GM19438 (cell line): Measurements from ENCODE around the gene CERS4.
"Not testable (repeated sequence)": the region's sequence is repeated elsewhere in the genome, so short reads cannot be mapped to it uniquely, and the experiment has no call there.

Source experiments
- ATAC-seq: cut with Tn5 transposase; IDR thresholded peaks from one replicate; pipeline ENCODE4 v1.9.1; 2021; ENCODE audit warnings: low read depth; ENCODE audit not compliant: unreplicated experiment

CERS4 gene

DNA sequence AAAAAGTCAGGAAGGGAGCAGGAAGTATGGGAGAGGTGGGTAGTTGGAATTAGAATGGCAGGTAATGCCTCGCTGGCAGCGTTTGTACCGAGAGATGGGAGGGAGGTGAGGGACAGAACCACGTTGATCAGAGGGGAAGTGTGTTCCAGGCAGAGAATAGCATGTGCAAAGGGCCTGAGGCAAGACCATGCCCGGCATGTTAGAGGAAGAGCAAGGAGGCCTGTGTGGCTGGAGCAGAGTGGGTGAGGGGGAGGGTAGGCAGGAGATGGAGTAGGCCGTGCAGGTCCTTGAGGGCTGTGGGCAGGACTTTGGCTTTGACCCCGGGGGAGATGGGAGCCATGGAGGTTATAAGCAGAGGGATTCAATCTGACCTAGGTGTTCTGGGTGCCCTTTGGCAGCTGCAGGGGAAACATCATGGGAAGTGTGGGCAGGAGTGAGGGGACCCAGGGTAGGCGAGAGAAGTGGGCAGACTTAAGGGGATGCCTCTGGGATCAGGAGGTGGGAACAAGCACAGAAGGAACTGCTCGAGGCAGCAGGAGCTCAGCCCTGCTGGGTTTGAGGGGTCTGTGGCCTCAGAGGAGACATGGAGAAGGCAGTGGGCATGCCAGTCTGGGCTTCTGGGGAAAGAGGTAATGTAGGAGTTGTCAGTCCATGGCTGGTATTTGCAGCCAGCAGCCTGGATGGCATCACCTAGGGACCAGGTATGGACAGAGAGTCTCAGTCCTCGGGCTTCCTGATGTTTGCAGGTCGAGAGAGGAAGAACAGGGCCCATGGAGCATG, 50.2 kb downstream of the CERS4 start:
- ATAC-seq = no peak

DNA sequence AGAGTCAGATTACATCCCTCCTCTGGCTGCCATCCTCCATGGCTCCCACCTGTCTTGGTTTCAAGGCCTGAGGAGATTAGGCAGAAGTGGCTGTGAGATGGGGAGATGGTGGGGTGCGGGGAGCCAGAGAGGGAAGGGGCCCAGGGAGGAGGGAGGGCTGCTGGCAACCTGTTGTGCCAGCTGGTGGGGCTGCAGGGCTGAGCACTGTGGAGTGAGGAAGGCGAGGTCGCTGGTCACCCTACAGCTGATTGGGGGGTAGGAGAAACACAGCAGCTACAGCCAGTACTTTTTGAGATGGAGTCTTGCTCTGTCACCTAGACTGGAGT, 50.7 kb downstream of the CERS4 start:
- ATAC-seq = no peak

DNA sequence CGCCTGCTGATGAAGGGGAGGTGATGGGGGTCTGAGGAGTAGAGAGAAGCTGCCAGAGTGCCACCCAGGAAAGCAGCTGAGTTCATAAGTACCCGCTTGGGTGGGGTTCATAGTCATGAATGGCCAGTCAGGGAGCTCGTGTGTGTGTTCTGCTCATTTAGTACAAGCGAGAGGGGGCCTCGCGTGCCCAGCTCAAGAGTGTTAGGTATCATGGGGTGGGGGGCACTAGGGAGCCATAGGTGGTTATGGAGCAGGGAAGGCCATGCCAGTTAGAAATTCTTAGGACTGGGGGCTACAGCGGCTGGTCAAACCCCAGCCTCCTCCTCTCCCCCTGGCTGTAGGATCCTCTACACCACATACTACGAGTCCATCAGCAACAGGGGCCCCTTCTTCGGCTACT, 52.2 kb downstream of the CERS4 start:
- no peak for ATAC-seq

DNA sequence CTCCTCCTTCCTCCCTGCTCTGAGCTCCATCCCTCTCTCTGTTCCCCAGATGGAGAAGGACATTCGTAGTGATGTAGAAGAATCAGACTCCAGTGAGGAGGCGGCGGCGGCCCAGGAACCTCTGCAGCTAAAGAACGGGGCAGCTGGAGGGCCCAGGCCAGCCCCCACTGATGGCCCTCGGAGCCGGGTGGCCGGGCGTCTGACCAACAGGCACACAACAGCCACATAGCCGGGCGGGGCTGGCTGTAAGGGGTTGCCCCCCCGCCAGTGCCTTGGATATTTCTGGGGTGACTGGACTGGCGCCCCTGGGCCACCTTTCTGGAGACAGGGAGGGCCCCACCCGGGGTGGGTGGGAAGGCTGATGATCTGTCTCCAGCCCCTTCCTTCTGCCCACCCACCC, 52.7 kb downstream of the CERS4 start:
- no peak for ATAC-seq

DNA sequence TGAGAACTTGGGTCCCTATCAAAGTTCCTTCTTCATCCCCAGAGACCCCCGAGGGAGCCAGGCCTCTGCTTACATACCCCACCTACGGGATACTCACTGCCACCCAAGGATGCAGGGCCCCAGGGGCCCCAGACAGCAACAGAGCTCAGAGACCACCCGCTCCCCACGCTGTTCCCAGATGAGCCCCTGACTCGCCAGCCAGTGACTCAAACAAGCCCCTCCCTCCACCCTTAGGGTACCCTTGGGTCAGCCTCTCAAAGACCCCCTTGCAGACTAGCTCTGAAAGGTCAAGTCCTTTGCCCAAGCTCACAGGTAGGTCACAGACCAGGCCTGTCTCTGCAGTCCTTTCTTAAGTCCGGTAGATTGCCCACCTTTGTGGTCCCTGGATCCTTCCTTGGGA, 53.3 kb downstream of the CERS4 start:
- ATAC-seq = no peak

DNA sequence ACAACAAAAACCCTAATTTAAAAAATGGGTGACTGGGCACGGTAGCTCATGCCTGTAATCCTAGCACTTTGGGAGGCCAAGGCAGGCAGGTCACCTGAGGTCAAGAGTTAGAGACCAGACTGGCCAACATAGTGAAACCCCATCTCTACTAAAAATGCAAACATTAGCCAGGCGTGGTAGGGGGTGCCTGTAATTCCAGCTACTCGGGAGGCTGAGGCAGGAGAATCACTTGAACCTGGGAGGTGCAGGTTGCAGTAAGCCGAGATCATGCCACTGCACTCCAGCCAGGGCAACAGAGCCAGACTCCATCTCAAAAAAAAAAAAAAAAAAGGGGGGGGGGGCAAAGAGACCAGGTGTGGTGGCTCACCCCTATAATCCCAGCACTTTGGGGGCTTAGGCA, 55.1 kb downstream of the CERS4 start:
- ATAC-seq = not testable (repeated sequence)

DNA sequence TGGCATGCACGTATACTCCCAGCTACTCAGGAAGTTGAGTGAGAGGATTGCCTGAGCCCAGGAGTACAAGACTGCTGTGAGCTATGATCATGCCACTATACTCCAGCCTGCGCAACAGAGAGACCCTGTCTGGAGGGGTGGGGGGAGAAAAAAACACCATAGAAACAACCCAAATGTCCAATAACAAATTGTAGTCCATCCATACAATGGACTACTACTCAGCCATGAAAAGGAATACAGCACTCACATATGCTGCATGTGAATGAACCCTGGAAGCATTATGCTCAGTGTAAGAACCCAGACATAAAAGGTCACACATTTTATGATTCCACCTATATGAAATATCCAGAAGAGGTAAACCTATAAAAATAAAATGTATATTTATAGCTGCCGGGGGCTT, 56.7 kb downstream of the CERS4 start:
- no peak for ATAC-seq

DNA sequence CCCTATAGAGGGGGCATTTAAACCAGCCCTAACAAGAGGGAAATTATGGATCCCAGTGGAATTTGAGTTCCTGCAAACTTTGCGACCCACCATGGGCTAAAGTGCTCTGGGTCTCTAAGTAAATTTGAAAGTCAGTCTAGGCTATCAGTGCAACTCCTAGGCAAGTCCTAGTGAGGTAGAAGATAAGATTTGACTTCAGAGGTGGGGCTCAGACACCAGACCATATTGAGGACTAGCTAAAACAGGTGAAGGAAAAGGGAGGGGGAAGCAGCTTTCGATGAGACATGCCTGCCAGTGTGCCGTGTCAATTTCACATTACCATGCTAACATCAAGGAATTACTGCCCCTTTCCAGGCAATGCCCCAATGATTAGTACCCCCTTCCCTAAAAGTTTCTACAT, 60.6 kb downstream of the CERS4 start:
- no peak for ATAC-seq

DNA sequence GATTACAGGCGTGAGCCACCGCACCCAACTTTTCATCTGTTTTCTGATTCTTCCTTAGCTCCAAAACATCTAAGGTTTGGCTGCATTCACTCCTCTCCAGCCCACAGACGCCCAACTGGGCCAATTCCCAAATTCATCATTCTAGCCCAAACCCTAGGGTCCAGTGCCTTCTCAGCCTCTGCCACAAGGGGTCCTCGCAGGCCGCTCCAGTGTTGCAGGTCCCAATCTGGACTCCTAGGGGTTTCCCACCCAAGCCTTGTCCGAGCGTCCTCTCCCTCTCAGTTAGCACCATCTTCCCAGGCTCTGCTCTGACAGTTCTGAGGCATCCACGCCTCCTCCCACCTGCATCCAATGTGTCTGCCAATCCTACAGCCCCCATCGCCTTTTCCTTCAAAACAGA, 67.3 kb downstream of the CERS4 start:
- not testable (repeated sequence) for ATAC-seq

DNA sequence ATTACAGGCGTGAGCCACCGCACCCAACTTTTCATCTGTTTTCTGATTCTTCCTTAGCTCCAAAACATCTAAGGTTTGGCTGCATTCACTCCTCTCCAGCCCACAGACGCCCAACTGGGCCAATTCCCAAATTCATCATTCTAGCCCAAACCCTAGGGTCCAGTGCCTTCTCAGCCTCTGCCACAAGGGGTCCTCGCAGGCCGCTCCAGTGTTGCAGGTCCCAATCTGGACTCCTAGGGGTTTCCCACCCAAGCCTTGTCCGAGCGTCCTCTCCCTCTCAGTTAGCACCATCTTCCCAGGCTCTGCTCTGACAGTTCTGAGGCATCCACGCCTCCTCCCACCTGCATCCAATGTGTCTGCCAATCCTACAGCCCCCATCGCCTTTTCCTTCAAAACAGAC, 82.2 kb downstream of the CERS4 start:
- not testable (repeated sequence) for ATAC-seq

DNA sequence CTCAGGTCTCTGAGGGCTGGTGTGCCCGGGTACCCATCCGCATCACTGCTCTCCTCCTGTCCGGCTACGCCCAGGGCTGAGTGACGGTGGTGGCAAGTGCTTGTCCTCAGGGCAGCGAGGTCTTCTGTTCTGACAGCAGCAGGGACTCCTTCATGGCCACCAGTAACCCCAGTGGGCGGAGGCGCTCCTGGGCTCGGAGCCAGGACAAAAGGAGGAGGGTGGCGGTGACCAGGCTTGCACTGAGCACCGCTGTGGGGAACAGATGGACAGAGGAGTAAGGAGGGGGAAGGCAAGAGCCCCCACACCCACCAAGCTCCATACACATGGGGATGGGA, 93.2 kb downstream of the CERS4 start:
- no peak for ATAC-seq

DNA sequence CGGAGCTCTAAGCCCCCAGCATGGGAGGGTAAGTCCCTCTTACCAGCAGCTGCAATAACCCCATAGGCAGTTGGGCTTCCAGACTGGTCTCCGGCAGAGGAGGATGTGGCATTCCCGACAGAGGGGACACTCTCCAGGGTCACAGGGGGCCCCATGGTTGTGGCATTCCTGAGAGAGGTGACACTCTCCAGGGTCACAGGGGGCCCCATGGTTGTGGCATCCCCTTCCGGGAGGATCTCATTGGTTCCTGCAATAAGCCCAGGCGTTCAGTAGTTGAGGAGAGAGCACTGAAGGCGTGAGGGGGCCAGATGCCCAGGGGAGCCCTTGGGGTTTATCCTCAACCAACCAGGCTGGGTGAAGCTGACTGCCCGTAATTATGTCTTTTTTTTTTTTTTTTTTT, 93.6 kb downstream of the CERS4 start:
- ATAC-seq = no peak

DNA sequence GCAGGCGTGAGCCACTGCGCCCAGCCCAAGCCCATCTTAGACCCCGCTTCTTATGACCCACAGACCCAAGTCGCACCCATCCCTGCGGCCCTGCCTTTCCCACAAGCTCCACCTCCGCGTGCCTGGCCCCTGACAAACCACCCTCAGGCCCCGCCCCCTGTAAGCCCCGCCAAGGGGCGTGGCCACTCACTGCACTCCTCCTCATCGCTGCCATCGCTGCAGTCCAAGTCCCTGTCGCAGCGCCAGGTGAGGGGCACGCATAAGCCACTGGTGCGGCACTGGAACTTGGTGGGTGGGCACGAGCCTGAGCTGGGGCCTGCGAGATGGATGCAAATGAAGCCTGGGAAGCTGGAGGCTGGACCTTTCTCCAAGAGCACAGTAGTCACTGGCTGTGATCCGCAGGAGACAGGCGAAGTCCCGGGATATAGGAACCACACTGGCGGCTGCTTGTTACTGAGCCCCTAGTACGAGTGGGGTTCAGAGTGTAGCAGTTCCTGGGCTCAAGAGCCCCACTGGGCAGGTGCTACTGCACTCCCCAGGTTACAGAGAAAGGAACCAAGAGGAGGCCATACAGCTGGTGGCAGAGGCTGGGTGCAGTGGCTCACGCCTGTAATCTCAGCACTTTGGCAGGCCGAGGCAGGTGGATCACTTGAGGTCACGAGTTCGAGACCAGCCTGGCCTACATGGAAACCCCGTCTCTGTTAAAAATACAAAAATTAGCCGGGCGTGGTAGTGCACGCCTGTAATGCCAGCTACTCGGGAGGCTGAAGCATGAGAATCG, 95.9 kb downstream of the CERS4 start:
- no peak for ATAC-seq

DNA sequence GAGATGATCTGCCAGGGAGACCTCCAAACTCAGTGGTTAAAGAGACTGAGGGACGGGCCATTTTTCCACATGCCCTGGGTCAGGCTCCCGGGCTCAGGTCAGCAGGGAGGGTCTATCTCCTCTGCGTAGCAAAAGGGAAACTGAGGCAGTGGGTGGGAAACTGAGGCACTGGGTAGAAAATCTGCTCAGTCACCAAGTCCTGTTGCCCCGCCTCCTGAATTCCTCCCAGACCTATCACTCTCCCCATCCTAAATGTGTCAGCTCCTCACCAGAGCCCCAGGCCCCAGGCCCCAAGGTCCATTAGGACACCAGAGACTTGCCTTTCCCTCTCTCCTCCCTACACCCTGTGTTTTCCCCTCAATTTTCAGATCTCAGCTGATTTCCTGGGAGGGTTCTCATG, 96.6 kb downstream of the CERS4 start:
- ATAC-seq = no peak

DNA sequence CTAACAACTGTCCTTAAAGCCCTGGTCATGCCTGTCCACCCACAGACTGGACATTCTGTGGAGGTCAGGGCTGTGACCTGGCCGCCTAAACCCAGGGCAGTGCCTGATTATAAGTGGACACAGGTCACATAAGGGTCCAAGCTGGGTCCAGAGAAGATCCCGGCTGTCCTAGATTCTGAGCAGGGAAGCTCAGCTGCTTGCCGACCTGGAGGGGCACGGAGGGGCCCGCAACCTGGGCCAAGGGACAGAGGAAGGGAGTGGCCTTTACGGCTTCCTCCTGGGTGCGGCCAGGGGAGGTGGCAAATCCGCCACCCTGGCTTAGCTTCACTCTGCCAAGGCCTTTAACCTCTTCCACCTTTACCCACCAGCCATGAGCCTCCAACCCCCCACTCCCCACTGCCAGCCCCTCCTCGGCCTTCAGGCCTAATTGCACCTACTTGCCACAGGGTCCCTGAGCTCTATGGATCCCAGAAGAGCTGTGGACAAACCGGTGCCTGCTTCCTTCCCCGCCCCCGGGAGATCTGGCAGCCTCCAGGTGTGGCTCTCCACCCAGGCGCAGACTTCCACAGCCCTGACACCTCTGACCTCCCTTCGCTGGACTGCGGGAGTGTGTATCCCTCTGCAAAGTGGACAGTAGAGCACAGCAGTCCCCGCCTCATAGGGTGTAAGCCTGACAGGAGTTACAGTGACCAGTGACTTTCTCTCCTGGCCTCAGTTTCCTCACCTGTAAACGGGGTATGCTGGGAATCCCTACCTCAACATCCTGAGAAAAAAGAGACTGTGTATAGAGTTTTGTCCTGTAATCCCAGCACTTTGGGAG, 97.3 kb downstream of the CERS4 start:
- no peak for ATAC-seq

DNA sequence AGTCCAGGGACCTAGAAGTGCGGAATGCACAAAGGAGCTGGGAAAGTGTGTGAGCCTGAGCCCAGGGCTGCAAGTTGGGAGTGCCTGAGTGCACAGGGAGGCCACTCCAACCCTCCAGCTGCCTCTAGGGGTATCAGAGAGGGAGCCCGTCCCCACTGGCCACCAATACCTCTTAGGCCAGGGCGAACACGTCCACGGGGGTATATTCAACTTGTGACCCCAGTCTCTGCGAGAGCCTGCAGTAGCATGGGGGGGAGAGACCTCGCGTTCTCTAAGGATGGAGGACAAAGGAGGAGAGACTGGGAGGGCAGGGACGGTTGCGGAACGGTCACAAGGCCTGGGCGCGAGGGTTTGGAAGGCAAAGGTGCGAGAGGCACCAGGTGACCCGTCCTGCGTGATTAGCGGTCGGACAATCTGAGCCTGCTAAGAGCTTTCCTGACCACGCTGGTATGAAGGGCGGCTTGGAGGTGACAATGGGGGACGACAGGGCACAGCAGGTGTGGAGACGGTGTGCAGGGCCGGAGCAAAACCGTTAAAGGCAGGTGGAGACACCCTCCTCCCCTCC, 98.3 kb downstream of the CERS4 start:
- no peak for ATAC-seq

DNA sequence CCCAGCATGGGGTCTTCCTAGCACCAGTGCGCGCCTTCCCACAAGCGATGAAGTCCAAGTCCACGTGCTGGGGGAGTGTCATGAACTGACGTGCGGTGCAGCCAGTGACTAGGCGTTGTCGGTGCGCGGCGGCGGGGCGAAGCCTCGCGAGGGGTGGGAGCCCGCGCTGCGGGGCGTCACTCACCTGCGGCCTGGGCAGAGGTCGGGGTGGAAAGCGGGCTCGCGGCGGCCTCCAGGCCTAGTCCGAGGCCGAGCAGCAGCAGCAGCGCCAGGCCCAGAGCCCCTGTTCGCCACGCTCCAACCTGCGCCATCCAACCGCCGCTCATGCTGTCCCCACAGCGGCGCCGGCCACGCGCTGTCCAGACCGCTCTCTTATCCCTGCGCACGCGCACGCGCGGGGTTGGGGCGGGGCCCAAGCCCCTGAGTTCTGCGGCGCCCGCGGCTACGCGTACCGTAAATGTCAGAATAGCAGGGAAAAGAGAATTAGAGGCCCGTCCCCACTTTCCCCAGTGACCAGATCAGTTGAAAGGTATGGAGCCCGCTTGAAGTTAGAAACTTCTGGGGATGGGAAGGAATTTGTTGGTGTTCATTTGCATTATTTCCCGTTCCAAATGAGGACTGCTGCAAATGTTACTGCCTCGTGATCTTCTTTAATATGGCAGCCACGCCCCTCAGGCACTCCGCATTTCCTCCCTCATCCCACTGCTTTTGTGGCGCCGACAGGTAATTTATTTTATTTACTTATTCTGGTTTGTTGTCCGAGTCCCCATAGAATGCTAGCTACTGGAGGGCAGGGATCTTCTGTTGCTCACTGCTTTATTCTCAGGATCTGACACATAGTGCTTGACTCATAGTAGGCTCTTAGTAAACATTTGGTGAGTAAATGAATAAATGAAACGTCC, 99.0 kb downstream of the CERS4 start, which contains the start of gene CD320:
Gene CD320, minus strand, starts transcription at position 394 of the 902 bp plus-strand sequence. Its CDS starts 68 bp downstream, at position 326.
- peak; percentile 70 for ATAC-seq

DNA sequence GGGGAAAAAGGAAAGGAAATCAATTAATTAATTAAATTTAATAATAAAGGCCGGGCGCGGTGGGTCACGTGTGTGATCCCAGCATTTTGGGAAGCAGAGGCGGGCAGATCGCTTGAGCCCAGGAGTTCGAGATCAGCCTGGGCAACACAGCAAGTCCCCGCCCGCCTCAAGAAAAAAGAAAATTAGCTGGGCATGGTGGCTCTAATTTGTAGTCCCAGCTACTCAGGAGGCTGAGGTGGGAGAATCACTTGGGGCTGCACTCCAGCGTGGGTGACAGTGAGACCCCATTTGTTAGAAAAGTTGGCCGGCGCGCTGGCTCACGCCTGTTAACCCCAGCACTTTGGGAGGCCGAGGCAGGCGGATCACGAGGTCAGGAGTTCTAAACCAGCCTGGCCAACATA, 99.7 kb downstream of the CERS4 start:
- ATAC-seq = no peak

DNA sequence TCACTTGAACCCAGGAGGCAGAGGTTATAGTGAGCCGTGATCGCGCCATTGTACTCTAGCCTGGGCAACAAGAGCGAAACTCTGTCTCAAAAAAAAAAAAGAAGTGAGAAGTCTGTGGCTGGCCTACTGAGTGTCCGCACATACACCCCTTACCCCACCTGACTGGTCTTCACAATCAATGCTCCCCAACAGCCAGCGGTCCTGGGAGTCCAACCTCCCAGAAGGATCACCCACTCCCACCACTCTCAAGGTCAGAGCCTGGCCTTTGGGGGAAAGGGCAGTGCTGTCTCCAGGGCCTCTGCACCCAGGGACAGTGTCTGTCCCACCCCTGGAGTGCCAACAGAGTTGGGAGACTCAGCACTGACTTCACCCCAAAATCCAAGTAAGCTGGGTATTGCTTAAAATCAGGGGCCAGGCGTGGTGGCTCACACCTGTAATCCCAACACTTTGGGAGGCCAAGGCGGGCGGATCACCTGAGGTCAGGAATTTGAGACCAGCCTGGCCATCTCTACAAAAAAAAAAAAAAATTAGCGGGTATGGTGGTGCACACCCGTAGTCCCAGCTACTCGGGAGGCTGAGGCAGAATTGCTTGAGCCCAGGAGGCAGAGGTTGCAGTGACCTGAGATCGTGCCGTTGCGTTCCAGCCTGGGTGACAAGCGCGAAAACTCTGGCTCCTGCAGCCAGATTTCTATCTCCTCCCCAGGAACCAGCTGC, 101.3 kb downstream of the CERS4 start:
- ATAC-seq = no peak
